Liver (tissue), 3 donors: Measurements from ENCODE around the gene HIPK1.

ENCODE experiments used
- JUND ChIP-seq, 2 donors: IDR thresholded peaks; 2 replicates each; pipeline ENCODE4 v1.6.1; 2016; ENCODE audit warnings: antibody characterized with exemption in 2 of 2
- SP1 ChIP-seq: IDR thresholded peaks from 2 replicates; pipeline ENCODE4 v1.6.1; 2018; ENCODE audit warnings: antibody characterized with exemption, mild to moderate bottlenecking
- TF ChIP-seq, protein P1 (sequence below): fragments of 150-350 bp; IDR thresholded peaks from 2 replicates; pipeline ENCODE4 v1.5.1; 2017; ENCODE audit warnings: improper control_type of control experiment, low read depth, low read length; ENCODE audit not compliant: missing input control
- donor health status: healthy.
- donor health status: healthy.

GRCh38 chr1:114026797-114027196 lies 97.7 kb downstream of the HIPK1 start:
- TF ChIP-seq, protein P1, sequence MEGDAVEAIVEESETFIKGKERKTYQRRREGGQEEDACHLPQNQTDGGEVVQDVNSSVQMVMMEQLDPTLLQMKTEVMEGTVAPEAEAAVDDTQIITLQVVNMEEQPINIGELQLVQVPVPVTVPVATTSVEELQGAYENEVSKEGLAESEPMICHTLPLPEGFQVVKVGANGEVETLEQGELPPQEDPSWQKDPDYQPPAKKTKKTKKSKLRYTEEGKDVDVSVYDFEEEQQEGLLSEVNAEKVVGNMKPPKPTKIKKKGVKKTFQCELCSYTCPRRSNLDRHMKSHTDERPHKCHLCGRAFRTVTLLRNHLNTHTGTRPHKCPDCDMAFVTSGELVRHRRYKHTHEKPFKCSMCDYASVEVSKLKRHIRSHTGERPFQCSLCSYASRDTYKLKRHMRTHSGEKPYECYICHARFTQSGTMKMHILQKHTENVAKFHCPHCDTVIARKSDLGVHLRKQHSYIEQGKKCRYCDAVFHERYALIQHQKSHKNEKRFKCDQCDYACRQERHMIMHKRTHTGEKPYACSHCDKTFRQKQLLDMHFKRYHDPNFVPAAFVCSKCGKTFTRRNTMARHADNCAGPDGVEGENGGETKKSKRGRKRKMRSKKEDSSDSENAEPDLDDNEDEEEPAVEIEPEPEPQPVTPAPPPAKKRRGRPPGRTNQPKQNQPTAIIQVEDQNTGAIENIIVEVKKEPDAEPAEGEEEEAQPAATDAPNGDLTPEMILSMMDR: no peak
- TF ChIP-seq JUND (IDR thresholded peaks at IDR 0.05) (no peak), SP1 (no peak)
